ENCODE data around the gene HECTD4.
"Not testable (repeated sequence)": the region's sequence is repeated elsewhere in the genome, so short reads cannot be mapped to it uniquely, and the experiment has no call there.

GRCh38 chr12:112110787-112111662 is 271.2 kb downstream of the HECTD4 start:
- TF ChIP-seq CTCF (conservative IDR thresholded peaks at IDR 0.05; ENCODE audit: low read depth in 2 of 2); EZH2 (IDR thresholded peaks at IDR 0.05; ENCODE audit: low read depth, unreplicated experiment); REST (IDR thresholded peaks at IDR 0.05; ENCODE audit: unreplicated experiment); POLR2AphosphoS5 (IDR thresholded peaks at IDR 0.05; ENCODE audit: low read depth): not testable (repeated sequence)

All from GM23338 (cell line).